NCI-H82 treated with DMSO at 0.1 percent for 48 hours (cell line): ENCODE measurements around the gene SREK1.

Experiments
- DNase-seq: peaks from one replicate; lab custom pipeline; 2025; ENCODE audit not compliant: unreplicated experiment; lab: John Stamatoyannopoulos, UW

Gene SREK1

GRCh38 chr5:66161356-66161755 lies 17.3 kb downstream of the SREK1 start:
- DNase-seq: no peak

GRCh38 chr5:66164044-66164790 lies 20.1 kb downstream of the SREK1 start:
- no peak for DNase-seq

GRCh38 chr5:66168226-66168625 lies 24.1 kb downstream of the SREK1 start:
- DNase-seq: no peak

- no peak for DNase-seq
Observed at GRCh38 chr5:66169534-66169933, 25.4 kb downstream of the SREK1 start.

- DNase-seq: no peak
Observed at GRCh38 chr5:66170195-66170919, 26.3 kb downstream of the SREK1 start.

GRCh38 chr5:66171349-66172344 lies 27.5 kb downstream of the SREK1 start:
- no peak for DNase-seq

- no peak for DNase-seq
Observed at GRCh38 chr5:66174338-66174737, 30.2 kb downstream of the SREK1 start.

- DNase-seq: no peak
Observed at GRCh38 chr5:66178799-66179198, 34.7 kb downstream of the SREK1 start.

GRCh38 chr5:66179297-66180051 lies 35.4 kb downstream of the SREK1 start:
- DNase-seq: no peak

- no peak for DNase-seq
Observed at GRCh38 chr5:66180282-66181155, 36.4 kb downstream of the SREK1 start.

GRCh38 chr5:66186108-66186507 lies 42.0 kb downstream of the SREK1 start:
- no peak for DNase-seq

- no peak for DNase-seq
Observed at GRCh38 chr5:66193419-66193818, 49.3 kb downstream of the SREK1 start.

- DNase-seq: no peak
Observed at GRCh38 chr5:66197764-66198405, 53.8 kb downstream of the SREK1 start.

- no peak for DNase-seq
Observed at GRCh38 chr5:66198837-66199236, 54.7 kb downstream of the SREK1 start.

GRCh38 chr5:66203531-66203930 lies 59.4 kb downstream of the SREK1 start:
- no peak for DNase-seq

GRCh38 chr5:66206465-66206864 lies 62.4 kb downstream of the SREK1 start:
- DNase-seq: no peak

GRCh38 chr5:66207800-66208561 lies 63.9 kb downstream of the SREK1 start:
- no peak for DNase-seq

- no peak for DNase-seq
Observed at GRCh38 chr5:66209350-66209749, 65.2 kb downstream of the SREK1 start.
